NCI-H187 (cell line): ENCODE measurements around the gene ANP32E.
"Not testable (repeated sequence)": the region's sequence is repeated elsewhere in the genome, so short reads cannot be mapped to it uniquely, and the experiment has no call there.

Source experiments
- DNase-seq, 2 experiments: peaks; one replicate each; lab custom pipeline; 2025; lab: John Stamatoyannopoulos, UW

ANP32E gene

GRCh38 chr1:150256554-150257341 lies 20.8 kb upstream of the ANP32E start:
- no peak for DNase-seq

GRCh38 chr1:150256198-150256553 lies 20.3 kb upstream of the ANP32E start:
- DNase-seq, result no peak

GRCh38 chr1:150249936-150250335 lies 14.0 kb upstream of the ANP32E start:
- no peak for DNase-seq

DNA sequence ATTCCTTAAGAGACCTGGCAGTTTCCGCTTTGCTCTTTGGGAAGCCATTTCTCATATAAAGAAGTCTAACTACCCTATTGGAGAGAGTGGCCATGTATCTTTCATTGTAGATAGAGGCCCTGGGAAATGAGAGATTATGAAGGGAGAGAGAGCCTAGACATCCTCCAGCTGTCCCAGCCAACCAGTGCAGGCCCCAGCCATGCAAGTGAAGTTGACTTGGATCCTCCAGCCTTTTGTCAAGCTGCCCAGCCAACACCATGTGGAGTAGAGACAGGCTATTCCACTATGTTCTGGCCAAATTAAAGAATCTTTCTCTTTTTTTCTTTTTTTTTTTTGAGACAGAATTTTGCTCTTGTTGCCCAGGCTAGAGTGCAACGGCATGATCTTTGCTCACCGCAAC lies 7.1 kb upstream of the ANP32E start:
- DNase-seq, result no peak

DNA sequence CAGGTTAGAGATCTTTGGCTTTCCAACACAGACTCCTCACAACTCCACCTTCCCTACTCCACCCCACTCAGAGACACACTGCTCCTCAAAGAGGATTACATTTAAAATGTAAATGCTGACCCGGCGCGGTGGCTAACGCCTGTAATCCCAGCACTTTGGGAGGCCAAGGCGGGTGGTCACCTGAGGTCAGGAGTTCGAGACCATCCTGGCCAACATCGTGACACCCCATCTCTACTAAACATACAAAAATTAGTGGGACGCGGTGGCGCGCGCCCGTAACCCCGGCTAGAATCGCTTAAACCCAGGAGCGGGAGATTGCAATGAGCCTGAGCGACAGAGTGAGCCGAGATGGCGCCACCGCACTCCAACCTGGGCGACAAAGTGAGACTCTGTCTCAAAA lies 1.8 kb upstream of the ANP32E start:
- DNase-seq, result no peak

DNA sequence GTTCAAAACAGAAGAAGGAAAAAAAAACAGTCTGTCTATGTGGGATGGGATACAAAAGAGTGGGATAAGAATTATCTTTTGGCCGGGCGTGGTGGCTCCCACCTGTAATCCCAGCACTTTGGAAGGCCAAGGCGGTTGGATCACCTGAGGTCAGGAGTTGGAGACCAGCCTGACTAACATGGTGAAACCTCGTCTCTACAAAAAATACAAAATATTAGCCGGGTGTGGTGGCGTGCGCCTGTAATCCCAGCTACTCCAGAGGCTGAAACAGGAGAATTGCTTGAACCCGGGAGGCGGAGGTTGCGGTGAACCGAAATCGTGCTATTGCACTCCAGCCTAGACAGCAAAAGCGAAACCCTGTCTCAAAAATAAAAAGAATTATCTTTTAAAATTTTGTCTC lies 1.3 kb upstream of the ANP32E start:
- not testable (repeated sequence) for DNase-seq

- DNase-seq, result peak in 1 of 2 experiments; percentile 80
These were observed 745 bp upstream of the ANP32E start for GRCh38 chr1:150236614-150237100.

- DNase-seq, result no peak
These were observed 539 bp downstream of the ANP32E start for GRCh38 chr1:150235294-150235851.

DNA sequence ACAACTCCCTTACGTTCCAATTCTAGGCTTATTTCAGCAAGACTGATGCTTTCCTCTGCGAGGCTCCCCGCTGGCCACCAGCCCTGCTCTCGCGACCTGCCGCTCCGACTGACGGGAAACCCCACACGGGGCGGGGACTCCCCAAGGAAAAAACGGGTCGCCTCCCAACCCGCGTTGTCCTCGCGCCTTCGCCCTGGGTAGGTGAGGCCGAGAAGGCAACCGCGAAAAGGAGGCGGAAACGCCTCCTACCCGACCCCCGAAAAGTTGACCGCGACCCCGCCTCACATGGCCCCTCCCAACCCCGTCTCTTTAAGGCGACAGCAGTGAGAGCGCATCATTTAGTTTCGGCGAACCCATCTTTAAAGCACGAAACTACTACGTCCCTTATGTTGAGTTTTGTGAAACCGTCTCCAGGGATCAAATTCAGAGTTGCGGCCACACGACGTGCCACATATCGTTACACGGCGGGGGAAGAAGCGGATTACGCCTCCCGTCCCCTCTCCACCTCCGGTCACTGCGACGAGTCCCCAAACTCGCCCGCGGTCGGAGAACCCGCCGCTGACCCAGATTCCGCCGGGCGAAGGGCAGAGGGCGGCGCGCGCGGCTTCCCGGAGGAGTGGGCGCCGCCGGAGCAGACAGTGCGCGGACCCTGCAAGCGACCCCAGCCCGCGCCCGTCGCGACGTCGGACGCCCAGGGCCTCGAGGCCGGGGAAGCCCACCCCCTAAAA lies 1.2 kb downstream of the ANP32E start:
- peak; percentile 70 to 76 for DNase-seq

DNA sequence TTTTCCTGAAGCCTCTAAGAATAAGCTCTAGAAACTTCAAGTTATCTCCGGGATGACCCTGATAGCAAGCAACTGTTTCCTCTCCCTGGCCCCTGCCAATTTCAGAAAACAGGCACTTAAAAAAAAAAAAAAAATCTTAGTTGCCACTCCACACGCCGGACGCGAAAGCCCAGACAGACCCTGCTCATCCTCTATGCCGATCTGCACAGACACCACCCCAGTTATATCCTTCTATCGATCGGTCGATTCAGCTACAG lies 1.7 kb downstream of the ANP32E start:
- DNase-seq, result no peak

GRCh38 chr1:150233359-150234308 lies 2.3 kb downstream of the ANP32E start:
- DNase-seq, result no peak

DNA sequence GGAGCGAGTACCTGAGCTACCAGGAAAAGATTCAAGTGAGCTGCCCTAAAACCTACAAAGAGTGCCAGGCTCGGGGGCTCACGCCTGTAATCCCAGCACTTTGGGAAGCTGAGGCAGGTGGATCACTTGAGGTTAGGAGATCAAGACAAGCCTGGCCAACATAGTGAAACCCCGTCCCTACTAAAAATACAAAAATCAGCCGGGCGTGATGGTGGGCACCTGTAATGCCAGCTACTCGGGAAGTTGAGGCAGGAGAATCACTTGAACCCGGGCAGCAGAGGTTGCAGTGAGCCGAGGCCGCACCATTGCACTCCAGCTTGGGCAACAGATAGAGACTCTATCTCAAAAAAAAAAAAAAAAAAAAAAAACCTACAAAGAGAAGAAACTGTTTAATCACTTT lies 3.0 kb downstream of the ANP32E start:
- DNase-seq, result not testable (repeated sequence)

DNA sequence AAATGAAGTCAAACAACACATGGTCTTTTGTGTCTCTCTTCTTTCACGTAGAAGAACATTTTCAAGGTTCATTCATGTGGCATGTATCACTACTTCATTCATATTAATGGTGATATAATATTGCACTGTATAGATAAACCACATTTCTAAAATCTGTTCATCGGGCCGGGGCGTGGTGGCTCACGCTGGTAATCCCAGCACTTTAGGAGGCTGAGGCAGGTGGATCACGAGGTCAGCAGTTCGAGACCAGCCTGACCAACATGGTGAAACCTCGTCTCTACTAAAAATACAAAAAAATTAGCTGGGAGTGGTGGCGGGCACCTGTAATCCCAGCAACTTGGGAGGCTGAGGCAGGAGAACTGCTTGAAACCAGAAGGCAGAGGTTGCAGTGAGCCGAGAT lies 7.7 kb downstream of the ANP32E start:
- not testable (repeated sequence) for DNase-seq

GRCh38 chr1:150227228-150227627 lies 8.7 kb downstream of the ANP32E start:
- DNase-seq, result no peak

DNA sequence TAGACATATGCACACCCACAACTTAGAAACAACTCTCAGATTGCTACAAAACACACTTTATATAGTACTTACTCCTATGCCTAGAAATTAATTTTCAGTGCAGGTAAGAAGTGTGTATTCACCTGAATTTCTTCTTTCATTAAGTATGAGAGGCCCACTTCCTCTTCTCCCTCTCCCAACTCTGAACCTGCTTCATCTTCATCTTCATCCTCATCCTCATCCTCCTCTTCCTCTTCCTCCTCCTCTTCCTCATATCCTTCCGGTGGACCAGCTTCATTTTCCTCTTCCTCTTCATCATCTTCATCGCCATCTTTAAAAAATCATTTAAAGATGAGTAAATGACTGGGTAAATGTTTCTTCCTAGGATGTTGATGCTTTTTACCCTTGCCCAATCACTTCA lies 9.4 kb downstream of the ANP32E start:
- DNase-seq, result no peak

DNA sequence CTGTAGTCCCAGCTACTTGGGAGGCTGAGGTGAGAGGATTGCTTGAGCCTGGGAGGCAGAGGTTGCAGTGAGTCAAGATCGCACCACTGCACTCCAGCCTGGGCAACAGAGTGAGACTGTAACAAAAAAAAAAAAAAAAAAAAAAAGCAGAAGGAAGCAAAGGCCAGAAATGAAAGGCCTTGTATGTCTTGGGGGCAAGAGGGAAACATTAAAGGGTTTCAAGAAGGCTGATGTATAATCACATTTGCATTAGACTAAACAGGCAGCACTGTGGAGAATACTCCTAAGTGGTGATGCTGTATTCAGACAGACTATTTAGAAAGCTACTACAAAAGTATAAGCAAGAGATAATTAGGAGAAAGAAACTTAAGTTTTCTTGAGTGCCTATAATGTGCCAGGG lies 10.4 kb downstream of the ANP32E start:
- no peak for DNase-seq

- DNase-seq, result no peak
These were observed 10.9 kb downstream of the ANP32E start for GRCh38 chr1:150224983-150225382.

DNA sequence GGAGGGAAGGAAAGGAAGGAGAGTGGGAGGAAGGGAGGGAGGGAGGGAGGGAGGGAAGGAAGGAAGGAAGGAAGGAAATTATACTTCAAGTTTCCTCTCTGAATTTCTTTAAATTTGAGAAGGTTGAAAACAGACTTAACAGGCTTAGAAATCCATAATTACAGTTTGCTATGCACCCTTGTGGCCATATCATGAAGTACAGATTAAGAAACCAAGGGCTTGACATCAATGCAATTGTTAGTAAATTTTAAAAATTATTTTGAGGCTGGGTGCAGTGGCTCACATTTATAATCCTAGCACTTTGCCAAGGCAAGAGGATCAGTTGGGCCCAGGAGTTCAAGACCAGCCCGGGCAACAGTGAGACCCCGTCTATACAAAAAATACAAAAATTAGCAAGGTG lies 14.4 kb downstream of the ANP32E start:
- no peak for DNase-seq

GRCh38 chr1:150215855-150216254 lies 20.1 kb downstream of the ANP32E start:
- not testable (repeated sequence) for DNase-seq

DNA sequence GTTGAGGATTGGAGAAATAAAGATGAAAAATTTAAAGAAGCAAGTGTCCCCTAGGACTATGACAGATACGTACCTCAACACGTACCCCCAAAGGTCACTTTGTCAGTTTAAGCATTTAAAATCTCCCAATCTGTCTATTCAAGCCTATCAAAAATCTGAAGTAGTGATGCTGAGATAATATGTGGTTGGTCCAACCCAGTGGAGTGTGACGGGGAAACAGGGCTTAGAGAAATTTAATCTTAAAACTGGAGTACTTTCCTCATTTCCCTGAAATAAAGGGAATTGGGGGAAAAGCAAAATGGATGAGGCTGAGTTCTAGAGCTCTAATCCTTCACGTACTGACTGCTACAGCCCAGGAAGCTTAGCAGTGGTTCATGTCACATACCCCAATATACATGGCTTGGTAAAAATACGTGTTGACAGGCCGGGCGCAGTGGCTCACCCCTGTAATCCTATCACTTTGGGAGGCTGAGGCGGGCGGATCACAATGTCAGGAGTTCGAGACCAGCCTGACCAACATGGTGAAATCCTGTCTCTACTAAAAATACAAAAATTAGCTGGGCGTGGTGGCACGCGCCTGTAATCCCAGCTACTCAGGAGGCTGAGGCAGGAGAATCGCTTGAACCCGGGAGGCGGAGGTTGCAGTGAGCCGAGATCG lies 21.7 kb downstream of the ANP32E start:
- not testable (repeated sequence) for DNase-seq
